ENCODE measurements around the gene EIF4B. TPM values are rescaled to one million over a fixed set of nuclear protein-coding genes. Genes with fewer than 3 reads are reported as not detected.

EIF4B gene
- total and polyA plus RNA-seq, 2 of the 8 experiments (the other 6 are each of a cell fraction or from before 2014, with no cell fraction given), result 269 to 816 TPM

- Histone ChIP-seq H2BK20ac (ENCODE audit: low read length) (no peak overlapping the region), H3K14ac (ENCODE audit: insufficient read length) (no peak overlapping the region), H3K79me1 (ENCODE audit: low read depth, low read length) (no peaks in the 10 kb centered on the region), H3K23me2 (ENCODE audit: low read depth, low read length) (no peaks in the 10 kb centered on the region), H2BK120ac (replicated peaks; ENCODE audit: low read depth, low read length) (no peak overlapping the region), H3K4me2 (ENCODE audit: insufficient read depth in 1 of 2, low read depth in 2 of 2, low read length in 2 of 2) (no peak overlapping the region), H2AK5ac (ENCODE audit: low read depth, low read length) (no peak overlapping the region), H2BK15ac (ENCODE audit: low read length) (no peak overlapping the region), H3K36me3 (ENCODE audit: control insufficient read depth in 2 of 4, insufficient read depth in 4 of 4, low read length in 3 of 4) (no peaks in the 10 kb centered on the region), H3K23ac (ENCODE audit: insufficient read length) (no peak overlapping the region), H3K27me3 (replicated peaks in 1 of 4; ENCODE audit: control insufficient read depth in 3 of 4, extremely low read depth in 1 of 4, insufficient read depth in 3 of 4, low read length in 3 of 4) (no peaks in the 10 kb centered on the region), H3K4me1 (replicated peaks in 1 of 4; ENCODE audit: control insufficient read depth in 3 of 4, insufficient read depth in 4 of 4, low read length in 3 of 4) (peaks cover 0 to 4% (median 0%) of the 10 kb centered on the region in 4 experiments; a peak in 1 of 7 replicates), H3K18ac (ENCODE audit: extremely low read depth, low read length) (no peak overlapping the region), H4K8ac (ENCODE audit: extremely low read depth, insufficient read depth, low read length) (no peak overlapping the region), H3K56ac (replicated peaks; ENCODE audit: insufficient read length, low read depth, low read length) (no peak overlapping the region), H3K9me3 (ENCODE audit: insufficient read depth in 2 of 2, low read depth in 1 of 2, low read length in 1 of 2) (no peaks in the 10 kb centered on the region), H2BK5ac (ENCODE audit: low read depth, low read length) (no peak overlapping the region), H4K5ac (ENCODE audit: insufficient read length, low read depth, low read length) (no peak overlapping the region), H2AFZ (ENCODE audit: low read length) (no peak overlapping the region), H2BK12ac (ENCODE audit: low read depth, low read length) (no peak overlapping the region), H3K9ac (replicated peaks in 1 of 4; ENCODE audit: extremely low read depth in 1 of 4, low read depth in 3 of 4, low read length in 3 of 4) (no peak overlapping the region), H3K79me2 (ENCODE audit: control insufficient read depth in 1 of 2, insufficient read depth in 2 of 2, low read length in 2 of 2) (no peaks in the 10 kb centered on the region), H3K4ac (replicated peaks; ENCODE audit: insufficient read length, low read depth, low read length) (no peak overlapping the region), H4K20me1 (replicated peaks in 1 of 2; ENCODE audit: control insufficient read depth in 1 of 2, insufficient read depth in 2 of 2, low read length in 2 of 2) (no peaks in the 10 kb centered on the region), H3K27ac (ENCODE audit: low read depth, low read length) (no peak overlapping the region), H3K4me3 (ENCODE audit: extremely low read depth in 1 of 4, insufficient read depth in 2 of 4, low read depth in 3 of 4, low read length in 4 of 4) (no peak overlapping the region), H4K91ac (replicated peaks; ENCODE audit: insufficient read length, low read length) (no peak overlapping the region)
- DNase-seq (ENCODE audit: low read depth in 1 of 2, low spot score in 2 of 2) (no peak), FAIRE-seq (no peak)
- 88% methylated on average over 6 of the region's 6 CpGs; no CpG with 5 or more reads in 1 of the 2 experiments for WGBS, 2 experiments (ENCODE audit: extremely low coverage in 1 of 2, insufficient coverage in 1 of 2, insufficient read length in 1 of 2, insufficient replicate concordance in 2 of 2, low coverage in 1 of 2, low lambda C conversion rate in 2 of 2, missing lambda C conversion rate in 1 of 2)
- POLR2A ChIA-PET (ENCODE audit: partially characterized antibody), result no interaction called here
- CTCF ChIA-PET (ENCODE audit: partially characterized antibody), result interaction anchor here (21.2 kb wide), 1 partner anchor 96 kb away, joined by 1250 read pairs; the partner anchor contains the start of gene KRT8
- no peak for TF ChIP-seq SRF (IDR thresholded peaks at IDR 0.05; ENCODE audit: low read depth, low read length)
- TF ChIP-seq POLR2AphosphoS5 (IDR thresholded peaks at IDR 0.05; ENCODE audit: low read depth, low read length), result no peak
- no peak for TF ChIP-seq KDM5A (IDR thresholded peaks at IDR 0.05; ENCODE audit: low read length)
- no peak for TF ChIP-seq RNF2 (IDR thresholded peaks at IDR 0.05; ENCODE audit: borderline replicate concordance, low read depth, low read length, missing control alignments, poor library complexity, severe bottlenecking)
- TF ChIP-seq KDM4A (IDR thresholded peaks at IDR 0.05; ENCODE audit: low read depth, low read length, severe bottlenecking), result no peak
- no peak for TF ChIP-seq CEBPB (IDR thresholded peaks at IDR 0.05; ENCODE audit: low read depth, low read length)
- TF ChIP-seq CREB1 (IDR thresholded peaks at IDR 0.05), result no peak
- no peak for TF ChIP-seq RXRA (IDR thresholded peaks at IDR 0.05; ENCODE audit: insufficient read depth, low read depth, low read length)
- no peak for TF ChIP-seq ATF3 (IDR thresholded peaks at IDR 0.05; ENCODE audit: insufficient read depth, low read depth, low read length)
- TF ChIP-seq TAF7 (optimal IDR thresholded peaks at IDR 0.05; ENCODE audit: borderline replicate concordance, low read depth, low read length), result no peak
- TF ChIP-seq SP2 (IDR thresholded peaks at IDR 0.05; ENCODE audit: low read length), result no peak
- no peak for TF ChIP-seq GABPA (IDR thresholded peaks at IDR 0.05; ENCODE audit: borderline replicate concordance, insufficient read depth, low read length)
Measured at GRCh38 chr12:52988898-52989297, 17.4 kb upstream of the EIF4B start.
